Epithelial cell of proximal tubule (primary cell): Measurements from ENCODE around the gene C6orf89. TPM values are rescaled to one million over a fixed set of nuclear protein-coding genes. Genes with fewer than 3 reads are reported as not detected.

Experiments
- DNase-seq: peaks from one replicate; pipeline ENCODE4 v3.0.0-alpha.2; 2011; ENCODE audit warnings: low read depth
- H3K4me3 ChIP-seq: 2 replicates; pipeline ENCODE4 v1.5.1; 2011; ENCODE audit warnings: low read depth, mild to moderate bottlenecking, low read length
- total RNA-seq: library from RNA; depleted of rRNA; stranded (reverse); fragments of >200 nt; gene quantifications from 2 replicates; pipeline ENCODE4 v1.2.3, GENCODE V29; 2015
- TF ChIP-seq, protein P1 (sequence below): conservative IDR thresholded peaks from 2 replicates; pipeline ENCODE4 v1.5.1; 2012; ENCODE audit warnings: low read depth, mild to moderate bottlenecking, low read length

The C6orf89 gene
- total RNA-seq, 1 donor from 2014 or later, result 16.3 TPM

DNA sequence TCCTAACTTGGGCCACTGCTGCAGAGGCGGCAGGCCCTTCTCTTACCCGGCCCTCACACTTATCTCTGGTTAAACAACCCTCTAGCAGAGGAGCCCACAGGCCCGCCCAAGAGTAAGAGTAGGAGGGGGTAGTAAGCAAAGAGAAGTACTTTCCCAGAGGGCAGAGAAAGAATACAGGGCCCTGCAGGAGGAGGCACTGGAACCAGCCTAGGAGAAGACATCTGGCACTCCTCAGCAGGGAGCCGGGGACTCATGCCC, 90.2 kb downstream of the C6orf89 start:
- no peak overlapping the region for H3K4me3 ChIP-seq
- DNase-seq, result no peak
- TF ChIP-seq, protein P1, sequence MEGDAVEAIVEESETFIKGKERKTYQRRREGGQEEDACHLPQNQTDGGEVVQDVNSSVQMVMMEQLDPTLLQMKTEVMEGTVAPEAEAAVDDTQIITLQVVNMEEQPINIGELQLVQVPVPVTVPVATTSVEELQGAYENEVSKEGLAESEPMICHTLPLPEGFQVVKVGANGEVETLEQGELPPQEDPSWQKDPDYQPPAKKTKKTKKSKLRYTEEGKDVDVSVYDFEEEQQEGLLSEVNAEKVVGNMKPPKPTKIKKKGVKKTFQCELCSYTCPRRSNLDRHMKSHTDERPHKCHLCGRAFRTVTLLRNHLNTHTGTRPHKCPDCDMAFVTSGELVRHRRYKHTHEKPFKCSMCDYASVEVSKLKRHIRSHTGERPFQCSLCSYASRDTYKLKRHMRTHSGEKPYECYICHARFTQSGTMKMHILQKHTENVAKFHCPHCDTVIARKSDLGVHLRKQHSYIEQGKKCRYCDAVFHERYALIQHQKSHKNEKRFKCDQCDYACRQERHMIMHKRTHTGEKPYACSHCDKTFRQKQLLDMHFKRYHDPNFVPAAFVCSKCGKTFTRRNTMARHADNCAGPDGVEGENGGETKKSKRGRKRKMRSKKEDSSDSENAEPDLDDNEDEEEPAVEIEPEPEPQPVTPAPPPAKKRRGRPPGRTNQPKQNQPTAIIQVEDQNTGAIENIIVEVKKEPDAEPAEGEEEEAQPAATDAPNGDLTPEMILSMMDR, result no peak

DNA sequence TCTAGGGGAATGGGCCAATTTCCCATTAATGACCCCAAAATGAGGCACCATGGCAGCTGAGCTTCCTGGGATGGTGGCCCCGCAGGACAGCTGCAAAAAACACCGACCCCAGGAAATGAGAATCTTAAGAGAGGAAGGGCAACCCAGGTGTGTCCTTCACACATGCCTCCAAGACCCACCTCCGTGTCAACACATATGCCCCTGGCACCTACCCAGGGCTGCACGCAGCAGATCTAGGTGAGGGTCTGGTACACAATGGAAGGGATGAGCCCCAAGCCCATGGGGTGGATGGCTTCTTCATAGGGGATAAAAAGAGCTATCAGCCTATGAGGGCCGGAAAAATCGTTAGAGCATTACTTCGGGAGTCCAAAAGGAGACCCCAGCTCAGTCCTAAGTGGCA, 90.8 kb downstream of the C6orf89 start:
- no peak for DNase-seq
- H3K4me3 ChIP-seq, result no peak overlapping the region
- TF ChIP-seq, protein P1, result no peak

DNA sequence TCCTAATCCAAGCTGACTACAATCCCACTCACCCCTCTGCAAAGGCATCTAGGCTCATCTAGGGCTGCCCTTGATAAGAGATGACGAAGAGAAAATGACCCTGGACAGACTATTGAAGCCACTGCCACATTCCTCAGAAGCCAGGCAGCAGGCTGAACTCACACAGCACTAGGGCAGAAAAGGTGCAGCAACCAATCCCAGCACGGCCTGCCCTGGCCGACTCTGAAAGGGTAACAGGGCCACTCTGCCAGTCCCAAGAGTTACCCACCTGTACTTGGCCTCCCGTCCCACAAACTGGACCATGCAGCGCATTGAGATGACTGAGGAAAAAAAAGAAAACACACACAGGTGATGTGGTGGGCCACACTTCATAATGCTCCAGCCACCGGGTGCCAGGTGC, 91.2 kb downstream of the C6orf89 start:
- H3K4me3 ChIP-seq, result no peak overlapping the region
- no peak for DNase-seq
- TF ChIP-seq, protein P1, result no peak

DNA sequence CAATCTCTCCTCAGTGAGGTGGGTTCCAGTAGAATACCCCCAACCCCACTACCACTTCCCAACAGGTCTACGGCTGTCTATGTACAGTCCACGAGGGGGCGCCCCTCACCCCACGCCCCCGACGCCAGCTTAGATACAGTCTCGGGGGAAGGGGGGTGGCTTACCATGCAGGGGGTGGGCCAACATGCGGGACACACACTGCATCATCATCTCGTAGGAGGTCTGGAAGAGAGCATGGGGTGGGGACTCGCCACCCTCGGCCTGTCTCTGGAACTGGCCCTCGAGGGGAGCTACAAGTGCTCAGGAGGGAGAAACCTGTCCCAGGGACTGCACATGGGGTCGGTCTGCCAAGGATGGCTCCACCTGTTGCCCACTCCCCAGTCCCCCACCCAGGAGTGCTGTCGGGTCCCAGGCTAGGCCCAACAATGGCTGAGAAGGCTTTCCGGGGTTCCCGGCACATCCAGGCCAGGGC, 91.8 kb downstream of the C6orf89 start:
- TF ChIP-seq, protein P1, result peak; percentile 63
- no peak overlapping the region for H3K4me3 ChIP-seq
- DNase-seq, result no peak

Other genes starting within 250 kb of the C6orf89 start
- gene CDKN1A, start 207.2 kb upstream of the C6orf89 start, total RNA-seq, result 208 and 427 TPM in 2 replicates
- under 0.01 TPM in 1 of 2 replicates, not detected in the other for gene RAB44, start 188.1 kb upstream of the C6orf89 start, total RNA-seq
- 0.58 TPM in 1 of 2 replicates, not detected in the other for gene CPNE5, start 46.5 kb upstream of the C6orf89 start, total RNA-seq
- gene PPIL1, start 11.1 kb upstream of the C6orf89 start, total RNA-seq, result 26.6 and 76.6 TPM in 2 replicates
- gene PI16, start 68.8 kb downstream of the C6orf89 start, total RNA-seq, result not detected in 2 replicates
- 235 and 275 TPM in 2 replicates for gene MTCH1, start 100.2 kb downstream of the C6orf89 start, total RNA-seq
- gene FGD2, start 119.7 kb downstream of the C6orf89 start, total RNA-seq, result not detected in 2 replicates